Liver (tissue), 9 donors: ENCODE data around the gene UNC79. TPM values are rescaled to one million over a fixed set of nuclear protein-coding genes. Genes with fewer than 3 reads are reported as not detected.

Experiments
- DNase-seq: peaks from one replicate; pipeline ENCODE4 v3.0.0-alpha.2; 2017; ENCODE audit warnings: low spot score
- H3K27ac ChIP-seq, 2 donors: one replicate each; pipeline ENCODE4 v1.7.0; 2013; ENCODE audit warnings: inconsistent platforms in 2 of 2, low read length in 2 of 2, control low read depth in 1 of 2, low read depth in 1 of 2, mild to moderate bottlenecking in 1 of 2
- H3K27me3 ChIP-seq, 4 donors: one replicate each; pipeline versions ENCODE4 v1.6.1 to v1.7.0; 2013; ENCODE audit warnings: low read length in 3 of 4, inconsistent platforms in 1 of 4, mild to moderate bottlenecking in 1 of 4, moderate library complexity in 1 of 4; ENCODE audit not compliant: control insufficient read depth in 4 of 4, insufficient read depth in 4 of 4
- H3K36me3 ChIP-seq, 4 donors: one replicate each; pipeline versions ENCODE4 v1.6.1 to v1.7.0; 2013; ENCODE audit warnings: low read length in 3 of 4, mild to moderate bottlenecking in 3 of 4, low read depth in 1 of 4, moderate library complexity in 1 of 4; ENCODE audit not compliant: control insufficient read depth in 4 of 4, insufficient read depth in 3 of 4
- H3K4me1 ChIP-seq, 4 donors: one replicate each; pipeline versions ENCODE4 v1.6.1 to v1.7.0; 2013; ENCODE audit warnings: low read length in 3 of 4, mild to moderate bottlenecking in 3 of 4, moderate library complexity in 1 of 4; ENCODE audit not compliant: control insufficient read depth in 4 of 4, insufficient read depth in 4 of 4
- H3K4me3 ChIP-seq, 3 donors: one replicate each; pipeline versions ENCODE4 v1.6.1 to v1.7.0; 2013; ENCODE audit warnings: low read length in 3 of 3, control low read depth in 1 of 3, low read depth in 1 of 3, mild to moderate bottlenecking in 1 of 3
- H3K9ac ChIP-seq, 2 donors: one replicate each; pipeline ENCODE4 v1.7.0; 2013; ENCODE audit warnings: low read length in 2 of 2, mild to moderate bottlenecking in 2 of 2, moderate library complexity in 2 of 2, control low read depth in 1 of 2, low read depth in 1 of 2
- H3K9me3 ChIP-seq, 4 donors: one replicate each; pipeline versions ENCODE4 v1.6.1 to v1.7.0; 2013; ENCODE audit warnings: low read length in 3 of 4; ENCODE audit not compliant: control insufficient read depth in 4 of 4
- ATF3 ChIP-seq: IDR thresholded peaks from 2 replicates; pipeline ENCODE4 v1.6.1; 2016; ENCODE audit warnings: antibody characterized with exemption
- CTCF ChIP-seq: fragments of 150-350 bp; IDR thresholded peaks from 2 replicates; pipeline ENCODE4 v1.5.1; 2017; ENCODE audit warnings: improper control_type of control experiment, low read depth, low read length; ENCODE audit not compliant: missing input control
- EGR1 ChIP-seq, 2 donors: IDR thresholded peaks; 2 replicates each; pipeline ENCODE4 v1.6.1; 2016 to 2018; ENCODE audit warnings: antibody characterized with exemption in 2 of 2, low read depth in 2 of 2
- FOXA1 ChIP-seq: IDR thresholded peaks from 2 replicates; pipeline ENCODE4 v1.6.1; 2016; ENCODE audit warnings: antibody characterized with exemption
- FOXA2 ChIP-seq: IDR thresholded peaks from 2 replicates; pipeline ENCODE4 v1.6.1; 2016; ENCODE audit warnings: antibody characterized with exemption
- GABPA ChIP-seq, 2 donors: IDR thresholded peaks in 1 of 2; conservative IDR thresholded peaks in 1 of 2; 2 replicates each; pipeline ENCODE4 v1.6.1; 2016; ENCODE audit warnings: antibody characterized with exemption in 2 of 2, mild to moderate bottlenecking in 1 of 2, moderate library complexity in 1 of 2
- HNF4A ChIP-seq, 2 donors: conservative IDR thresholded peaks; 2 replicates each; pipeline ENCODE4 v1.6.1; 2016; ENCODE audit warnings: antibody characterized with exemption in 2 of 2, mild to moderate bottlenecking in 2 of 2
- HNF4G ChIP-seq: IDR thresholded peaks from 2 replicates; pipeline ENCODE4 v1.6.1; 2016; ENCODE audit warnings: antibody characterized with exemption
- JUND ChIP-seq, 2 donors: IDR thresholded peaks; 2 replicates each; pipeline ENCODE4 v1.6.1; 2016; ENCODE audit warnings: antibody characterized with exemption in 2 of 2
- MAX ChIP-seq: IDR thresholded peaks from 2 replicates; pipeline ENCODE4 v1.6.1; 2016; ENCODE audit warnings: antibody characterized with exemption
- NR2F2 ChIP-seq: IDR thresholded peaks from 2 replicates; pipeline ENCODE4 v1.6.1; 2016; ENCODE audit warnings: antibody characterized with exemption
- RAD21 ChIP-seq, 2 donors: IDR thresholded peaks; 2 replicates each; pipeline ENCODE4 v1.6.1; 2016; ENCODE audit warnings: antibody characterized with exemption in 2 of 2, mild to moderate bottlenecking in 2 of 2
- REST ChIP-seq: IDR thresholded peaks from 2 replicates; pipeline ENCODE4 v1.6.1; 2016; ENCODE audit warnings: antibody characterized with exemption, mild to moderate bottlenecking
- RXRA ChIP-seq, 2 donors: IDR thresholded peaks; 2 replicates each; pipeline ENCODE4 v1.6.1; 2017 to 2018; ENCODE audit warnings: antibody characterized with exemption in 2 of 2, mild to moderate bottlenecking in 1 of 2
- SP1 ChIP-seq: IDR thresholded peaks from 2 replicates; pipeline ENCODE4 v1.6.1; 2018; ENCODE audit warnings: antibody characterized with exemption, mild to moderate bottlenecking
- TAF1 ChIP-seq: conservative IDR thresholded peaks from 2 replicates; pipeline ENCODE4 v1.6.1; 2016; ENCODE audit warnings: antibody characterized with exemption, mild to moderate bottlenecking
- YY1 ChIP-seq: IDR thresholded peaks from 2 replicates; pipeline ENCODE4 v1.6.1; 2016; ENCODE audit warnings: antibody characterized with exemption, mild to moderate bottlenecking
- ZBTB33 ChIP-seq: IDR thresholded peaks from 2 replicates; pipeline ENCODE4 v1.6.1; 2016; ENCODE audit warnings: antibody characterized with exemption
- WGBS: extraction: QIAGEN DNeasy Blood & Tissue Kit; methylation state at CpG from one replicate; pipeline ENCODE4 v1.1.7; 2013; 5-methylcytosine and 5-hydroxymethylcytosine counted together
- polyA plus RNA-seq, 2 donors: library from polyadenylated mRNA; stranded (reverse) in 1 of 2; unstranded in 1 of 2; fragments of 200-250 nt in 1 of 2; fragments of >200 nt in 1 of 2; fragmentation: Nextera tagmentation in 1 of 2; extraction: Ambion mirVana in 1 of 2; gene quantifications; one replicate each; pipeline versions ENCODE4 v1.2.1 to v1.2.3, GENCODE V29; 2013 to 2015
- total RNA-seq, 2 donors: library from RNA; depleted of rRNA; stranded (reverse); fragments of >200 nt; gene quantifications; one replicate each; pipeline ENCODE4 v1.2.3, GENCODE V29; 2014
- donor health status: healthy.
- donor health status: healthy.
- donor health status: healthy.
- donor health status: healthy.
- donor health status: healthy.

The UNC79 gene
- total and polyA plus RNA-seq, 4 donors, result 0.01 to 0.08 (median 0.05) TPM; not detected in 1

- Histone ChIP-seq H3K27me3 (no peaks in the 10 kb centered on the region), H3K4me3 (no peak overlapping the region), H3K36me3 (no peaks in the 10 kb centered on the region), H3K9me3 (peaks cover 0 to 2% (median 0%) of the 10 kb centered on the region in 4 donors), H3K27ac (no peak overlapping the region), H3K9ac (no peak overlapping the region), H3K4me1 (no peaks in the 10 kb centered on the region)
- WGBS, result 96% methylated on average over 2 of the region's 2 CpGs
- TF ChIP-seq YY1, result no peak
- TF ChIP-seq HNF4G, result no peak
- no peak for TF ChIP-seq GABPA (IDR thresholded peaks at IDR 0.05 in 1 of 2, conservative IDR thresholded peaks at IDR 0.05 in 1 of 2)
- no peak for TF ChIP-seq FOXA1
- TF ChIP-seq NR2F2, result no peak
- TF ChIP-seq EGR1 (IDR thresholded peaks at IDR 0.05; ENCODE audit: low read depth in 2 of 2), result no peak
- TF ChIP-seq ZBTB33, result no peak
- no peak for TF ChIP-seq FOXA2
- TF ChIP-seq TAF1, result no peak
- no peak for TF ChIP-seq RAD21 (IDR thresholded peaks at IDR 0.05)
- no peak for TF ChIP-seq ATF3
- no peak for TF ChIP-seq RXRA (IDR thresholded peaks at IDR 0.05)
- no peak for TF ChIP-seq JUND (IDR thresholded peaks at IDR 0.05)
- TF ChIP-seq MAX, result no peak
- TF ChIP-seq CTCF, result no peak
- no peak for TF ChIP-seq REST
- no peak for TF ChIP-seq SP1
- no peak for TF ChIP-seq HNF4A (conservative IDR thresholded peaks at IDR 0.05)
- no peak for DNase-seq
Observed at GRCh38 chr14:93525696-93526451, 95.1 kb downstream of the UNC79 start.
